SK-N-SH (cell line): ENCODE results near the gene C9orf85. TPM values are rescaled to one million over a fixed set of nuclear protein-coding genes. Genes with fewer than 3 reads are reported as not detected.

Source experiments
- CTCF ChIA-PET: fragments of 300-600, 350-600 bp; formaldehyde crosslinking; extraction: SDS; loops from one replicate; lab custom pipeline; 2021; lab: Yijun Ruan, JAX
- POLR2A ChIA-PET: fragments of 350-600 bp; sonication (Branson Sonifier 250); formaldehyde crosslinking; extraction: SDS; loops from one replicate; lab custom pipeline; 2020; ENCODE audit warnings: antibody characterized with exemption, inconsistent platforms; lab: Yijun Ruan, JAX
- DNase-seq: peaks from one replicate; pipeline ENCODE4 v3.0.0; 2012
- H2AFZ ChIP-seq: fragments of 200-600 bp; sonication (generic); 2 replicates; pipeline ENCODE4 v1.8.1; 2016; ENCODE audit warnings: antibody characterized with exemption, mild to moderate bottlenecking, low read depth
- H3F3A ChIP-seq: fragments of 200-600 bp; sonication (generic); replicated peaks from 2 replicates; pipeline ENCODE3; 2016; ENCODE audit warnings: antibody characterized with exemption, mild to moderate bottlenecking; ENCODE audit not compliant: insufficient read depth
- H3K27ac ChIP-seq, 2 experiments: fragments of 200-500 bp in 1 of 2; fragments of 200-600 bp in 1 of 2; sonication (Bioruptor generic) in 1 of 2; sonication (generic), shearing (Covaris generic) in 1 of 2; 2 replicates each; pipeline versions ENCODE4 v1.5.1 to v1.6.1; 2014 to 2016; ENCODE audit warnings: low read depth in 2 of 2, inconsistent platforms in 1 of 2, low read length in 1 of 2, mild to moderate bottlenecking in 1 of 2, mixed read lengths in 1 of 2
- H3K27me3 ChIP-seq: fragments of 200-600 bp; sonication (generic), shearing (Covaris generic); 2 replicates; pipeline ENCODE4 v1.6.1; 2016; ENCODE audit warnings: mixed run types; ENCODE audit not compliant: insufficient read depth
- H3K36me3 ChIP-seq, 2 experiments: fragments of 200-500 bp in 1 of 2; fragments of 200-600 bp in 1 of 2; sonication (Bioruptor generic) in 1 of 2; sonication (generic) in 1 of 2; replicated peaks in 1 of 2; 2 replicates each; pipeline versions ENCODE3 to v1.5.1; 2014 to 2016; ENCODE audit warnings: low read length in 1 of 2, mild to moderate bottlenecking in 1 of 2; ENCODE audit not compliant: insufficient read depth in 2 of 2, control insufficient read depth in 1 of 2
- H3K4me1 ChIP-seq, 2 experiments: fragments of 200-500 bp in 1 of 2; fragments of 200-600 bp in 1 of 2; sonication (Bioruptor generic) in 1 of 2; sonication (generic), shearing (Covaris generic) in 1 of 2; 2 replicates each; pipeline versions ENCODE4 v1.5.1 to v1.6.1; 2014 to 2016; ENCODE audit warnings: low read depth in 1 of 2, low read length in 1 of 2, mixed run types in 1 of 2; ENCODE audit not compliant: insufficient read depth in 2 of 2, control insufficient read depth in 1 of 2
- H3K4me2 ChIP-seq: fragments of 200-600 bp; sonication (generic), shearing (Covaris generic); 2 replicates; pipeline ENCODE4 v1.6.1; 2017; ENCODE audit warnings: mixed run types
- H3K4me3 ChIP-seq, 2 experiments: fragments of 200-500 bp in 1 of 2; fragments of 200-600 bp in 1 of 2; sonication (Bioruptor generic) in 1 of 2; sonication (generic), shearing (Covaris generic) in 1 of 2; 2 replicates each; pipeline versions ENCODE4 v1.5.1 to v1.8.1; 2014 to 2016; ENCODE audit warnings: low read depth in 2 of 2, inconsistent platforms in 1 of 2, low read length in 1 of 2, mild to moderate bottlenecking in 1 of 2, mixed read lengths in 1 of 2, moderate library complexity in 1 of 2
- H3K79me2 ChIP-seq: fragments of 200-600 bp; sonication (generic); 2 replicates; pipeline ENCODE4 v1.8.1; 2017; ENCODE audit warnings: mild to moderate bottlenecking; ENCODE audit not compliant: insufficient read depth
- H3K9ac ChIP-seq: fragments of 200-600 bp; sonication (generic); 2 replicates; pipeline ENCODE4 v1.6.1; 2017; ENCODE audit warnings: mixed run types
- H3K9me2 ChIP-seq: fragments of 200-600 bp; sonication (generic); 2 replicates; pipeline ENCODE4 v1.6.1; 2017; ENCODE audit warnings: mixed run types
- H3K9me3 ChIP-seq: fragments of 200-600 bp; sonication (generic); 2 replicates; pipeline ENCODE4 v1.6.1; 2017; ENCODE audit warnings: mixed run types, mild to moderate bottlenecking, moderate library complexity
- H4K20me1 ChIP-seq: fragments of 200-600 bp; sonication (generic); 2 replicates; pipeline ENCODE4 v1.6.1; 2017; ENCODE audit warnings: mild to moderate bottlenecking, mixed run types; ENCODE audit not compliant: insufficient read depth
- CHD2 ChIP-seq: fragments of 150-350 bp; IDR thresholded peaks from 2 replicates; pipeline ENCODE4 v1.6.1; 2018; ENCODE audit warnings: low read length; ENCODE audit not compliant: partially characterized antibody
- ELF1 ChIP-seq: IDR thresholded peaks from 2 replicates; pipeline ENCODE4 v1.4.0; 2012
- EP300 ChIP-seq, 2 experiments: IDR thresholded peaks; 2 replicates each; pipeline versions ENCODE4 v1.4.0 to v1.6.1; 2012; ENCODE audit warnings: borderline replicate concordance in 1 of 2, low read depth in 1 of 2, low read length in 1 of 2
- EZH2phosphoT487 ChIP-seq: fragments of 200-600 bp; sonication (generic); IDR thresholded peaks from 2 replicates; pipeline ENCODE4 v1.6.1; 2017; ENCODE audit warnings: low read depth, mixed run types, mild to moderate bottlenecking, antibody characterized with exemption, moderate library complexity, borderline replicate concordance
- FOSL2 ChIP-seq: IDR thresholded peaks from 2 replicates; pipeline ENCODE4 v1.4.0; 2012; ENCODE audit warnings: low read depth, mild to moderate bottlenecking, moderate library complexity, borderline replicate concordance
- FOXM1 ChIP-seq: IDR thresholded peaks from 2 replicates; pipeline ENCODE4 v1.4.0; 2012; ENCODE audit warnings: low read depth, mild to moderate bottlenecking
- MXI1 ChIP-seq: IDR thresholded peaks from 2 replicates; pipeline ENCODE4 v1.6.1; 2012; ENCODE audit warnings: mild to moderate bottlenecking, low read depth, low read length, improper control_type of control experiment
- NFIC ChIP-seq: IDR thresholded peaks from 2 replicates; pipeline ENCODE4 v1.4.0; 2012; ENCODE audit warnings: borderline replicate concordance
- POLR2AphosphoS5 ChIP-seq: IDR thresholded peaks from 2 replicates; pipeline ENCODE4 v1.6.1; 2012; ENCODE audit warnings: low read depth, low read length
- RAD21 ChIP-seq: IDR thresholded peaks from 2 replicates; pipeline ENCODE4 v1.6.1; 2012; ENCODE audit warnings: mild to moderate bottlenecking, low read length
- RCOR1 ChIP-seq: fragments of 150-350 bp; IDR thresholded peaks from 2 replicates; pipeline ENCODE4 v1.6.1; 2017; ENCODE audit warnings: antibody characterized with exemption, low read length
- RFX5 ChIP-seq: IDR thresholded peaks from 2 replicates; pipeline ENCODE4 v1.6.1; 2012; ENCODE audit warnings: mild to moderate bottlenecking, improper control_type of control experiment, low read length
- SIN3A ChIP-seq: IDR thresholded peaks from 2 replicates; pipeline ENCODE4 v1.6.1; 2012; ENCODE audit warnings: low read depth, mild to moderate bottlenecking, low read length, moderate library complexity, borderline replicate concordance
- SMC3 ChIP-seq: IDR thresholded peaks from 2 replicates; pipeline ENCODE4 v1.6.1; 2012; ENCODE audit warnings: low read depth, low read length, improper control_type of control experiment
- TCF12 ChIP-seq: IDR thresholded peaks from 2 replicates; pipeline ENCODE4 v1.4.0; 2012
- YY1 ChIP-seq: IDR thresholded peaks from 2 replicates; pipeline ENCODE4 v1.4.0; 2012; ENCODE audit warnings: low read depth, mild to moderate bottlenecking
- WGBS: methylation state at CpG from one replicate; pipeline ENCODE4 v1.1.6; 2017; ENCODE audit warnings: low lambda C conversion rate; 5-methylcytosine and 5-hydroxymethylcytosine counted together
- polyA plus RNA-seq, 3 experiments: library from polyadenylated mRNA; depleted of rRNA; stranded (reverse); fragments of >200 nt; gene quantifications; 2 replicates each; pipeline ENCODE4 v1.2.3, GENCODE V29; 2012
- TF ChIP-seq, protein P1 (sequence below): fragments of 150-350 bp; IDR thresholded peaks from 2 replicates; pipeline ENCODE4 v1.6.1; 2017; ENCODE audit warnings: antibody characterized with exemption, low read length, low read depth, borderline replicate concordance
- TF ChIP-seq, protein P2 (sequence below): IDR thresholded peaks from 2 replicates; pipeline ENCODE4; 2012
- TF ChIP-seq, protein P3 (sequence below): IDR thresholded peaks from 2 replicates; pipeline ENCODE4 v1.4.0; 2012; ENCODE audit warnings: low read depth
- TF ChIP-seq, protein P4 (sequence below): fragments of 200-600 bp; sonication (generic); IDR thresholded peaks from 2 replicates; pipeline ENCODE4 v1.6.1; 2017; ENCODE audit warnings: antibody characterized with exemption, mild to moderate bottlenecking, moderate library complexity

Gene C9orf85
- polyA plus RNA-seq, 1 of the 3 experiments (the other 2 are of a cell fraction), result 11.1 TPM

DNA sequence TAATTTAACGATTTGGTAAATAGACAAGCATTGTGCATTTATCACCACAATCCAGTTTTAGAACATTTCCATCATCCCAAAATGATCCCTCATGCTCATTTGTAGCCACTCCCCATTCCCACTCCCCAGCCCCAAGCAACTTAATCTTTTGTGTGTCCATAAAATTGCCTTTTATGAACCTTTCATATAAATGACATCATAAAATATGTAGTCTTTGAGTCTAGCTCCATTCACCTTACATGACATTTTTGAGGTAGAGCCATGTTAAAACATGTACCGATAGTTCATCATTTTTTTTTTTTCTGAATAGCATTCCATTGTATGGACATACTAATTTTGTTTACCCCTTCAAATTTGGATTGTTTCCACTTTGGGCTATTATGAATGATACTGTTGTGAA is 70.5 kb downstream of the C9orf85 start:
- no peak overlapping the region for H2AFZ ChIP-seq
- H3K27ac ChIP-seq, result no peak overlapping the region
- CTCF ChIA-PET, result interaction anchor here (0.6 to 1.3 kb wide), 4 partner anchors 18 to 841 kb away, joined by 3 to 6 read pairs (median 3); no protein-coding TSS in a partner anchor
- no peak for TF ChIP-seq YY1
- TF ChIP-seq EZH2phosphoT487, result no peak
- no peak for TF ChIP-seq RAD21
- TF ChIP-seq TCF12, result no peak
- TF ChIP-seq POLR2AphosphoS5, result no peak
- TF ChIP-seq, protein P1, sequence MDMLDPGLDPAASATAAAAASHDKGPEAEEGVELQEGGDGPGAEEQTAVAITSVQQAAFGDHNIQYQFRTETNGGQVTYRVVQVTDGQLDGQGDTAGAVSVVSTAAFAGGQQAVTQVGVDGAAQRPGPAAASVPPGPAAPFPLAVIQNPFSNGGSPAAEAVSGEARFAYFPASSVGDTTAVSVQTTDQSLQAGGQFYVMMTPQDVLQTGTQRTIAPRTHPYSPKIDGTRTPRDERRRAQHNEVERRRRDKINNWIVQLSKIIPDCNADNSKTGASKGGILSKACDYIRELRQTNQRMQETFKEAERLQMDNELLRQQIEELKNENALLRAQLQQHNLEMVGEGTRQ, result no peak
- TF ChIP-seq NFIC, result no peak
- WGBS, result 94% methylated on average over 2 of the region's 2 CpGs
- H3K79me2 ChIP-seq, result no peaks in the 10 kb centered on the region
- DNase-seq, result no peak
- no peak overlapping the region for H3K9ac ChIP-seq
- no peaks in the 10 kb centered on the region for H3K9me2 ChIP-seq
- no peaks in the 10 kb centered on the region for H4K20me1 ChIP-seq
- no peaks in the 10 kb centered on the region for H3K9me3 ChIP-seq
- H3K4me2 ChIP-seq, result no peak overlapping the region
- H3K4me3 ChIP-seq, result no peak overlapping the region
- H3F3A ChIP-seq, result no peaks in the 10 kb centered on the region
- POLR2A ChIA-PET, result no interaction called here
- H3K27me3 ChIP-seq, result no peaks in the 10 kb centered on the region
- H3K36me3 ChIP-seq, result peaks cover 0 to 5% of the 10 kb centered on the region in 2 experiments
- no peaks in the 10 kb centered on the region; a peak in 1 of 4 replicates for H3K4me1 ChIP-seq

DNA sequence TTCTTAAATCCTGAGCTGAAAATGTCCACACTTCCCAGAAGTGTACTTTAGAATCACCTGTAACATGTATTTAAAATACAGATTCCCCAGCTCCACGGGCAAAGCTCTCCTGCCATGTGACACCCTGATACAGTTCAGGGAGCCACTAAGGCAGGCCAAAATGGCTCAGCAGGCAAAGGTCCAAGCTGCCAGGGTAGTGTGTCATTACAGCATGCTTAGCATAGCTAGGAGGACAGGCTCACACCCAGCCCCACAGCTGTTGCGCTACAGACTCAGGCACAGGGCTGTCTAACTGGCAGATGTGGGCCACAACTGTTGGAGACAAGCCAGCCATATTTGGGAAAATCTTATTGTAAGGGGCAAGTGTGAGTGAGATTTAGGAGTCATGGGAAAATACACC is 73.0 kb downstream of the C9orf85 start:
- Histone ChIP-seq H3K9ac (no peak overlapping the region), H3K9me2 (no peaks in the 10 kb centered on the region), H3K36me3 (peaks cover 0 to 5% of the 10 kb centered on the region in 2 experiments), H3K4me3 (no peak overlapping the region), H3F3A (no peaks in the 10 kb centered on the region), H3K79me2 (no peaks in the 10 kb centered on the region), H4K20me1 (no peaks in the 10 kb centered on the region), H3K9me3 (no peaks in the 10 kb centered on the region), H3K27ac (no peak overlapping the region), H2AFZ (no peak overlapping the region), H3K4me1 (no peaks in the 10 kb centered on the region; a peak in 1 of 4 replicates), H3K4me2 (no peak overlapping the region), H3K27me3 (no peaks in the 10 kb centered on the region)
- 0 out of 2 replicates have a peak, but pooled peaks have one; percentile 7 for TF ChIP-seq FOSL2
- TF ChIP-seq, protein P2, sequence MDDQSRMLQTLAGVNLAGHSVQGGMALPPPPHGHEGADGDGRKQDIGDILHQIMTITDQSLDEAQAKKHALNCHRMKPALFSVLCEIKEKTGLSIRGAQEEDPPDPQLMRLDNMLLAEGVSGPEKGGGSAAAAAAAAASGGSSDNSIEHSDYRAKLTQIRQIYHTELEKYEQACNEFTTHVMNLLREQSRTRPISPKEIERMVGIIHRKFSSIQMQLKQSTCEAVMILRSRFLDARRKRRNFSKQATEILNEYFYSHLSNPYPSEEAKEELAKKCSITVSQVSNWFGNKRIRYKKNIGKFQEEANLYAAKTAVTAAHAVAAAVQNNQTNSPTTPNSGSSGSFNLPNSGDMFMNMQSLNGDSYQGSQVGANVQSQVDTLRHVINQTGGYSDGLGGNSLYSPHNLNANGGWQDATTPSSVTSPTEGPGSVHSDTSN, result no peak
- 56% methylated on average over 2 of the region's 2 CpGs for WGBS
- CTCF ChIA-PET, result interaction anchor here (1.6 kb wide), 1 partner anchor 178 kb away, joined by 3 read pairs; no protein-coding TSS in a partner anchor
- DNase-seq, result no peak
- POLR2A ChIA-PET, result no interaction called here

DNA sequence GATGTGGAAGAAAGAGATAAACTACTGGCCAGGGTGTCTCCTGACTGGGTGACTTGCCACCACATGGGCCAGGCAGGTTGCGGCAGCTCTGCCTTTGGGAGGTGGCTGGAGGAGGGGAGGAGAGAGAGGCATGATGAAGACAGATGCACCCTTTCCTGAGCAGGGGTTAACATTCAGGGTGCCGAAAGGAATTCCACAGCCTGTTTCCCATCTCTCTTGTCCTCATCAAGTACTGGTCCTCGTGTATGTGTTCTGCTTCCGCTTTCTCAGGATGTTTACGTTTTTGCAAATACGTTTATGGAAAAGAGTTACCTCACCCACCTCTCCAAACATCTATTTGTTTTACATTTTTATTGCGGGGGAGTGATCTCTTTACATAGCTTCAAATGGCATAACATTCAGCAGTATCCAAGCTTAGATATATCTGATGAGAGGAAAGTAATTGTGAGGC is 73.4 kb downstream of the C9orf85 start:
- no peaks in the 10 kb centered on the region for H3K9me3 ChIP-seq
- H3K79me2 ChIP-seq, result no peaks in the 10 kb centered on the region
- no peak overlapping the region for H3K4me3 ChIP-seq
- no peak overlapping the region for H2AFZ ChIP-seq
- no peaks in the 10 kb centered on the region for H3F3A ChIP-seq
- no peaks in the 10 kb centered on the region for H4K20me1 ChIP-seq
- no peak for DNase-seq
- H3K27me3 ChIP-seq, result no peaks in the 10 kb centered on the region
- no peak overlapping the region for H3K27ac ChIP-seq
- H3K4me1 ChIP-seq, result no peaks in the 10 kb centered on the region; a peak in 1 of 4 replicates
- CTCF ChIA-PET, result interaction anchor here (1.6 kb wide), 1 partner anchor 178 kb away, joined by 3 read pairs; no protein-coding TSS in a partner anchor
- no peak overlapping the region for H3K4me2 ChIP-seq
- H3K9me2 ChIP-seq, result no peaks in the 10 kb centered on the region
- 91% methylated on average over 7 of the region's 7 CpGs for WGBS
- H3K36me3 ChIP-seq, result peaks cover 0 to 5% of the 10 kb centered on the region in 2 experiments
- POLR2A ChIA-PET, result no interaction called here
- H3K9ac ChIP-seq, result no peak overlapping the region
- no peak for TF ChIP-seq YY1
- TF ChIP-seq SIN3A, result no peak
- TF ChIP-seq ELF1, result no peak
- TF ChIP-seq EP300 (IDR thresholded peaks at IDR 0.05; ENCODE audit: borderline replicate concordance in 1 of 2, low read depth in 1 of 2, low read length in 1 of 2), result no peak
- TF ChIP-seq, protein P3, sequence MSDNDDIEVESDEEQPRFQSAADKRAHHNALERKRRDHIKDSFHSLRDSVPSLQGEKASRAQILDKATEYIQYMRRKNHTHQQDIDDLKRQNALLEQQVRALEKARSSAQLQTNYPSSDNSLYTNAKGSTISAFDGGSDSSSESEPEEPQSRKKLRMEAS, result no peak
- TF ChIP-seq, protein P4, sequence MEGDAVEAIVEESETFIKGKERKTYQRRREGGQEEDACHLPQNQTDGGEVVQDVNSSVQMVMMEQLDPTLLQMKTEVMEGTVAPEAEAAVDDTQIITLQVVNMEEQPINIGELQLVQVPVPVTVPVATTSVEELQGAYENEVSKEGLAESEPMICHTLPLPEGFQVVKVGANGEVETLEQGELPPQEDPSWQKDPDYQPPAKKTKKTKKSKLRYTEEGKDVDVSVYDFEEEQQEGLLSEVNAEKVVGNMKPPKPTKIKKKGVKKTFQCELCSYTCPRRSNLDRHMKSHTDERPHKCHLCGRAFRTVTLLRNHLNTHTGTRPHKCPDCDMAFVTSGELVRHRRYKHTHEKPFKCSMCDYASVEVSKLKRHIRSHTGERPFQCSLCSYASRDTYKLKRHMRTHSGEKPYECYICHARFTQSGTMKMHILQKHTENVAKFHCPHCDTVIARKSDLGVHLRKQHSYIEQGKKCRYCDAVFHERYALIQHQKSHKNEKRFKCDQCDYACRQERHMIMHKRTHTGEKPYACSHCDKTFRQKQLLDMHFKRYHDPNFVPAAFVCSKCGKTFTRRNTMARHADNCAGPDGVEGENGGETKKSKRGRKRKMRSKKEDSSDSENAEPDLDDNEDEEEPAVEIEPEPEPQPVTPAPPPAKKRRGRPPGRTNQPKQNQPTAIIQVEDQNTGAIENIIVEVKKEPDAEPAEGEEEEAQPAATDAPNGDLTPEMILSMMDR, result no peak
- no peak for TF ChIP-seq RFX5
- no peak for TF ChIP-seq RCOR1
- TF ChIP-seq MXI1, result no peak
- TF ChIP-seq CHD2, result no peak
- TF ChIP-seq SMC3, result no peak
- TF ChIP-seq FOXM1, result no peak
- no peak for TF ChIP-seq RAD21
